ENCODE data around the gene RPH3AL. TPM values are rescaled to one million over a fixed set of nuclear protein-coding genes. Genes with fewer than 3 reads are reported as not detected.

RPH3AL gene
- total RNA-seq, 1 experiment from 2014 or later, result 26.0 TPM

GRCh38 chr17:345992-346785 lies 6.4 kb downstream of the RPH3AL start:
- Histone ChIP-seq H4K20me1 (ENCODE audit: insufficient read depth) (no peaks in the 10 kb centered on the region), H3K27ac (no peak overlapping the region), H3K79me2 (ENCODE audit: low read depth) (no peaks in the 10 kb centered on the region), H3K9me3 (ENCODE audit: insufficient read depth, low read depth) (no peaks in the 10 kb centered on the region), H3K27me3 (ENCODE audit: insufficient read depth, low read depth) (no peaks in the 10 kb centered on the region), H3K9me2 (ENCODE audit: insufficient read depth) (no peaks in the 10 kb centered on the region), H2AFZ (no peak overlapping the region), H3F3A (ENCODE audit: insufficient read depth, low read depth) (peaks cover 2% of the 10 kb centered on the region; the same call in 1 of the 2 replicates), H3K4me1 (replicated peaks; ENCODE audit: insufficient read depth) (peaks cover 16% of the 10 kb centered on the region), H3K4me2 (no peak overlapping the region), H3K4me3 (no peak overlapping the region), H3K36me3 (ENCODE audit: low read depth) (no peaks in the 10 kb centered on the region)
- ChIA-PET POLR2A (ENCODE audit: unreplicated experiment) (no interaction called here), CTCF (no interaction called here)
- BruUV-seq (replicated peaks), result no TSS peak
- intact Hi-C loops (cut with micrococcal nuclease; ENCODE audit: unreplicated experiment), result no loop called here
- TF ChIP-seq CTCF (conservative IDR thresholded peaks at IDR 0.05) (no peak), EZH2 (IDR thresholded peaks at IDR 0.05; ENCODE audit: low read depth) (no peak)
- no peak for DNase-seq

- DNase-seq, result no peak
- ChIA-PET CTCF (no interaction called here), POLR2A (ENCODE audit: unreplicated experiment) (no interaction called here)
- Histone ChIP-seq H3K36me3 (ENCODE audit: low read depth) (no peaks in the 10 kb centered on the region), H3K79me2 (ENCODE audit: low read depth) (no peaks in the 10 kb centered on the region), H3K4me1 (replicated peaks; ENCODE audit: insufficient read depth) (peaks cover 8% of the 10 kb centered on the region), H3K4me3 (no peak overlapping the region), H3K9me2 (ENCODE audit: insufficient read depth) (no peaks in the 10 kb centered on the region), H3F3A (ENCODE audit: insufficient read depth, low read depth) (no peaks in the 10 kb centered on the region), H3K27me3 (ENCODE audit: insufficient read depth, low read depth) (no peaks in the 10 kb centered on the region), H4K20me1 (ENCODE audit: insufficient read depth) (no peaks in the 10 kb centered on the region), H3K27ac (no peak overlapping the region), H3K9me3 (ENCODE audit: insufficient read depth, low read depth) (no peaks in the 10 kb centered on the region), H3K4me2 (no peak overlapping the region), H2AFZ (no peak overlapping the region)
- intact Hi-C loops (cut with micrococcal nuclease; ENCODE audit: unreplicated experiment), result no loop called here
- no TSS peak for BruUV-seq (replicated peaks)
- TF ChIP-seq EZH2 (IDR thresholded peaks at IDR 0.05; ENCODE audit: low read depth) (no peak), CTCF (conservative IDR thresholded peaks at IDR 0.05) (no peak)
Measured at GRCh38 chr17:345261-345660, 7.3 kb downstream of the RPH3AL start.

GRCh38 chr17:343875-344752 lies 8.5 kb downstream of the RPH3AL start:
- H3K79me2 ChIP-seq (ENCODE audit: low read depth), result no peaks in the 10 kb centered on the region
- TF ChIP-seq EZH2 (IDR thresholded peaks at IDR 0.05; ENCODE audit: low read depth) (no peak), CTCF (conservative IDR thresholded peaks at IDR 0.05) (no peak)
- no peaks in the 10 kb centered on the region for H3K4me1 ChIP-seq (replicated peaks; ENCODE audit: insufficient read depth)
- intact Hi-C loops (cut with micrococcal nuclease; ENCODE audit: unreplicated experiment), result no loop called here
- no peaks in the 10 kb centered on the region for H3K9me3 ChIP-seq (ENCODE audit: insufficient read depth, low read depth)
- no peaks in the 10 kb centered on the region for H3K27me3 ChIP-seq (ENCODE audit: insufficient read depth, low read depth)
- no peaks in the 10 kb centered on the region for H3F3A ChIP-seq (ENCODE audit: insufficient read depth, low read depth)
- H3K9me2 ChIP-seq (ENCODE audit: insufficient read depth), result no peaks in the 10 kb centered on the region
- no peaks in the 10 kb centered on the region for H3K36me3 ChIP-seq (ENCODE audit: low read depth)
- no peak for DNase-seq
- H4K20me1 ChIP-seq (ENCODE audit: insufficient read depth), result no peaks in the 10 kb centered on the region
- ChIA-PET POLR2A (ENCODE audit: unreplicated experiment) (no interaction called here), CTCF (no interaction called here)
- no peak overlapping the region for H3K4me2 ChIP-seq
- H3K4me3 ChIP-seq, result no peak overlapping the region
- no peak overlapping the region for H3K27ac ChIP-seq
- no peak overlapping the region for H2AFZ ChIP-seq
- BruUV-seq (replicated peaks), result no TSS peak
